GM19238 (cell line): ENCODE data around the gene SLC44A3.

Experiments
- DNase-seq: peaks from one replicate; pipeline ENCODE4 v3.0.0; 2011; ENCODE audit warnings: low spot score; ENCODE audit not compliant: insufficient read length

SLC44A3 gene

GRCh38 chr1:94819945-94820746 is at the start of gene SLC44A3:
TSS of gene SLC44A3 (plus strand) at chr1:94820357. CDS start at chr1:94820452, 95 bp downstream.
- no peak for DNase-seq

- DNase-seq, result no peak
Measured at GRCh38 chr1:94772230-94772641, 47.9 kb upstream of the SLC44A3 start.

GRCh38 chr1:94772845-94773244 is 47.3 kb upstream of the SLC44A3 start:
- DNase-seq, result no peak

- DNase-seq, result no peak
Measured at GRCh38 chr1:94773296-94773809, 46.8 kb upstream of the SLC44A3 start.

- DNase-seq, result no peak
Measured at GRCh38 chr1:94773931-94774422, 46.2 kb upstream of the SLC44A3 start.

- DNase-seq, result no peak
Measured at GRCh38 chr1:94776474-94776873, 43.7 kb upstream of the SLC44A3 start.

- DNase-seq, result no peak
Measured at GRCh38 chr1:94777281-94777680, 42.9 kb upstream of the SLC44A3 start.

- no peak for DNase-seq
Measured at GRCh38 chr1:94778808-94779207, 41.3 kb upstream of the SLC44A3 start.

GRCh38 chr1:94783342-94784189 is 36.6 kb upstream of the SLC44A3 start:
- DNase-seq, result no peak

- no peak for DNase-seq
Measured at GRCh38 chr1:94784190-94784515, 36.0 kb upstream of the SLC44A3 start.

- no peak for DNase-seq
Measured at GRCh38 chr1:94787691-94788090, 32.5 kb upstream of the SLC44A3 start.

- DNase-seq, result no peak
Measured at GRCh38 chr1:94790246-94790645, 29.9 kb upstream of the SLC44A3 start.

GRCh38 chr1:94790670-94791069 is 29.5 kb upstream of the SLC44A3 start:
- DNase-seq, result no peak

- DNase-seq, result peak; percentile 12
Measured at GRCh38 chr1:94792473-94793295, 27.5 kb upstream of the SLC44A3 start.

- DNase-seq, result no peak
Measured at GRCh38 chr1:94793296-94793656, 26.9 kb upstream of the SLC44A3 start.

- no peak for DNase-seq
Measured at GRCh38 chr1:94795434-94795833, 24.7 kb upstream of the SLC44A3 start.

- DNase-seq, result no peak
Measured at GRCh38 chr1:94796266-94796665, 23.9 kb upstream of the SLC44A3 start.

GRCh38 chr1:94797291-94797690 is 22.9 kb upstream of the SLC44A3 start:
- no peak for DNase-seq

- DNase-seq, result no peak
Measured at GRCh38 chr1:94798054-94798453, 22.1 kb upstream of the SLC44A3 start.

GRCh38 chr1:94798462-94798861 is 21.7 kb upstream of the SLC44A3 start:
- DNase-seq, result no peak

- DNase-seq, result no peak
Measured at GRCh38 chr1:94799206-94799605, 21.0 kb upstream of the SLC44A3 start.
